Activated naive CD8-positive, alpha-beta T cell treated with anti-CD3 and anti-CD28 coated beads, Interleukin-2, amount 50 U/mL, for 16 hours (primary cell): Measurements from ENCODE around the gene DLK2.
"Not testable (repeated sequence)": the region's sequence is repeated elsewhere in the genome, so short reads cannot be mapped to it uniquely, and the experiment has no call there.

ENCODE experiments used
- DNase-seq: peaks from one replicate; pipeline ENCODE4 v3.0.0-alpha.2; 2020; ENCODE audit warnings: low read depth, low spot score

The DLK2 gene

DNA sequence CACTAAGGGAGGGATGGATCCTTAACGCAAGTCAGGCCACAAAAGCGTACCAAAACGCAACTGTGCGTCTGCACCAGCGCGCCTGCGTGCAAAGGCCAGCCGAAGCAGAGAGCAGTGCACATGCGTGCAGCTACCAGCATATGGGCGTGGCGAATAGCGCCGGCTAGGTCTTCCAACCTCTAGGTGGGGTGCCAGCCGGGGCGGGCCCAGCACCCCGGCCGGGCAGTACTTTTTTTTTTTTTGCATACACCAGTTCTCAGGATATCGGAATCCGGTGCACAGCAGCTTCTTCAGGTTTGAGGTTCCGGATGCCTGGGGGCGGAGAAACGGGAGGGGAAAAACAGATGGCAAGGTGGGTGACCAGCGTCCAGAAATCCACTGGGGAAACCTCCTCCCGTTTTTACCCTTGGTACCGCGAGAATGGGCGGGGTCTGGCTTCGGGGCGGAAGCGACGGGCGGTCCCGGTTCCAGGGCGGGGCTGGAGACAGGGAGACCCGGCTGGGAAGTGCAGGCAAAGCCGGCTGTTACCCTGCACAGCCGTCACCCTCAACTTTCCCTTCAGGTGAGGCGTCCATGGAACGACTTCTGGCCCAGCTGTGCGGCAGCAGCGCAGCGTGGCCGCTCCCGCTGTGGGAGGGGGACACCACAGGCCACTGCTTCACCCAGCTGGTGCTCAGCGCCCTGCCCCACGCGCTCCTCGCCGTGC, 27.8 kb downstream of the DLK2 start, which contains the start of gene ABCC10:
ABCC10 (plus strand) TSS at position 136 of the 706 bp plus-strand sequence; CDS start at position 574, 438 bp downstream.
- peak; percentile 89 for DNase-seq

DNA sequence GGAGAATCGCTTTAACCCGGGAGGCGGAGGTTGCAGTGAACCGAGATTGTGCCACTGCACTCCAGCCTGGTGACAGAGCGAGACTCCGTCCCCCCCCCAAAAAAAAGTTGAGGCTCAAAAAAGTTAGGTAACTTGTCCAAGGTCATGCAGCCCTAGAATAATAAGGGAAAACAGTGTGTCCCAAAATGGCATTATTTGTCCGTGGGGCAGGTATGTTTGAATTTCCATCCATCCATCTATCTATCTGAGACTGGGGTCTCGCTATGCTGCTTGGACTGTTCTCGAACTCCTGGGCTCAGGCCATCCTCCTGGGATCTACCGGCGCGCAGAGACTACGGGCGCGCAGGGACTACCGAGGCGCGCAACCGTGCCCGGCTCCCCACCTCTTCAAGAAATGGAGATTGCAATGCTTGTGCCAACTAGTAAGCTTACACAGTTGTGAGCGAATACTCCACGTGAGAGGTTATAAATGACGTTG, 28.4 kb downstream of the DLK2 start:
- DNase-seq, result no peak

DNA sequence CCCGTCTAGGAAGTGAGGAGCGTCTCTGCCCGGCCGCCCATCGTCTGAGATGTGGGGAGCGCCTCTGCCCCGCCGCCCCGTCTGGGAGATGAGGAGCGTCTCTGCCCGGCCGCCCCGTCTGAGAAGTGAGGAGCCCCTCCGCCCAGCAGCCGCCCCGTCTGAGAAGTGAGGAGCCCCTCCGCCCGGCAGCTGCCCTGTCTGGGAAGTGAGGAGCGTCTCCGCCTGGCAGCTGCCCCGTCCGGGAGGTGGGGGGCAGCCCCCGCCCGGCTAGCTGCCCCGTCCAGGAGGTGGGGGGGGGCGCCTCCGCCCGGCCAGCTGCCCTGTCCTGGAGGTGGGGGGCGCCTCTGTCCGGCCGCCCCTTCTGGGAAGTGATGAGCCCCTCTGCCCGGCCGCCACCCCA, 30.3 kb downstream of the DLK2 start:
- not testable (repeated sequence) for DNase-seq

DNA sequence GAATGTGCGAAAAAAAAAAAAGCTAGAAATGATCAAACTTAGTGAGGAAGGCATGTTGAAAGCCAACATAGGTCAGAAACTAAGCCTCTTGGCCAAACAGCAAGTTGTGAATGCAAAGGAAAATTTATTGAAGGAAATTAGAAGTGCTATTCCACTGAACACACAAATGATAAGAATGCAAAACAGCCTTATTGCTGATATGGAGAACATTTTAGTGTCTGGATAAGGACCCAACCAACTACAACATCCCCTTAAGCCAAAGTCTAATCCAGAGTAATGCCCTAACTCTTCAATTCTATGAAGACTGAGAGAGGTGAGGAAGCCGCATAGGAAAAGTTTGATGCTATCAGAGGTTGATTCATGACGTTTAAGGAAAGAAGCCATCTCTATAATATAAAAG, 33.5 kb downstream of the DLK2 start:
- no peak for DNase-seq

DNA sequence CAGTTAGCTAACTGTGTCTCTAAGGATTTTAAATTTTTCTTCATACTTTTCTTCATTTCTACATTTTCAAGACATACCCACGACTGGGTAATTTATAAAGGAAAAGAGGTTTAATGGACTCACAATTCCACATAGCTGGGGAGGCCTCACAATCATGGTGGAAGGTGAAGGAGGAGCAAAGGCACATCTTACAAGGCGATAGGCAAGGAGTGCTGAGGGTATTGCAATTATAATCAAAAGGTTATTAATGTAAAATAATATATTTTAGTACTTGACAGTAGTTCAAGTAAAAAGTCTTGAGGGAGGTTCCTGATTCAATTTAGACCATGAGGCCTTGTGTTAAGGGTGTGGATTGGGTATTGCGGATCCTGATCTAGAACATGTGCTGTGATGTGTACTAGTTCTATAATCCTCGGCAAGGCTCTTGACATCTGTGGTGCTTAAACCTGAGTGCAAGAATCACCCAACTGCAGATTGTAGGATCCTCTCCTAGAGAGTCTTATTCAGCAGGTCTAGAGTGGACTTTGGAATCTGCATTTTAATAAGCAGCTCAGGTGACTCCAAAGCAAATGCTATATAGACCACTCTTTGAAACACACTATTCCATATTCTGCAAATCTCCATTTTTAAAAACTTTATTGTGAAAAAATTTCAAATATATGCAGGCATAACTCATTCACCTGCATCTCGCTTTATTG, 35.2 kb downstream of the DLK2 start:
- DNase-seq, result no peak

DNA sequence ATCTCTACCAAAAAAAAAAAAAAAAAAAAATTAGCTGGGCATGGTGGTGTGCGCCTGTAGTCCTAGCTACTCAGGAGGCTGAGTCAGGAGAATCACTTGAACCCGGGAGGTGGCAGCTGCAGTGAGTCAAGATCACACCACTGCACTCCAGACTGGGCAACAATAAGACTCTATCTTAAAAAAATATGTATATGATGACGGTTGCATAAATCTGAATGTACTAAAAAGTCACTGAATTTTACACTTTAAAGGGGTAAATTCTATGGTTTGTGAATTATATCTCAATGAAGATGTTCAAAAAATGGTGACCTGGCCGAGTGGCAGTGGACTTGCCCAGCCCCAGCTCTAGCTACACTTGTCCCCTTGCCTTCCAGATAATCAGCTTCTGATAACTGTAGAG, 38.4 kb downstream of the DLK2 start:
- DNase-seq, result no peak

DNA sequence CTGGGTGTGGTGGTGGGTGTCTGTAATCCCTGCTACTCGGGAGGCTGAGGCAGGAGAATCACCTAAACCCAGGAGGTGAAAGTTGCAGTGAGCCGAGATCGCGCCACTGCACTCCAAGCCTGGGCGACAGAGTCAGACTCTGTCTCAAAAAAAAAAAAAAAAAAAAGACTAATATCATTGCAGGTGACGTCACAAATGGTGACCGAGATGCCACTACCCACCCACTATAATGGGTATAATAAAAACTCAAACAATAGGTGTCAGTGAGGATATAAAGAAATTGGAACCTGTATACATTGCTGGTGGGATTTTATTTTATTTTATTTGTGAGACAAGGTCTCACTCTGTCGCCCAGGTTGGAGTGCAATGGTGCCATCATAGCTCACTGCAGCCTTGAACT, 40.1 kb downstream of the DLK2 start:
- not testable (repeated sequence) for DNase-seq

DNA sequence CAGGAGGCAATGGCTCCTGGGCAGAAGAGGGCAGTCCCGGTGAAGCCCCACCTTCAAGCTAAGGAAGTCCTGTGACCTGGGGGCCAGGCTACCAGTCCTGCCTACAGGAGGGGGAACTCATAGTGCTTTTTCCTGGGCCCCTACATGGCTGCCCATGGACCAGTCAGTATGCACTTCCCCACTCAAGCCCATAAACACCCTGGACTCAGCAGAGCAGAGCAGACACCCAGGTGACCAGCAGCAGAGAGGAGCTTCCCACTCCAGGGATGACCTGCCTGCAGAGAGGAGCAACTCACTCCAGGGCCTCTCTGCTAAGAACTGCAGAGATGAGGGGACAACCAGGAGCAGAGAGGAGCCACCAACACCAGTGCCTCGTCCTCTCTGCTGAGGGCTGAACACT, 42.3 kb downstream of the DLK2 start:
- DNase-seq, result no peak

DNA sequence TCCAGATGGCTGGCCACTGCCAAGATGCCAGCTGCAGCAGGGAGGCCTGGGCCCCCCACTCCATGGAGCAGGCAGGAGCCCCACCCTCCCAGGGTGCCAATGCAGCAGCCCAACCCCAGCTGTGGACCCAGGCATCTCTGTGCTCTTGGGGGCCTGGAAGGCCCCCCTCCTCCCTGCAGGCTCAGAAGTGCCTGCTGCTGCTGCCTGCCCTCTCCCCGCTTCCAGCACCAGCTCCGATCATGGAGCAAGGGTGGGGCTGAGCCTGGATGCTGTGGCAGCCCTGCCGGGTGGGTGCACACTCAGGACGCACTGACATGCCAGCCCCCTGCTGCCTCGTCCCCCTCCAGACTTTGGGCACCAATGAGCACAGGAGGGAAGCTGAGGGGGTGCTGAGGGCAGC, 42.8 kb downstream of the DLK2 start:
- no peak for DNase-seq

DNA sequence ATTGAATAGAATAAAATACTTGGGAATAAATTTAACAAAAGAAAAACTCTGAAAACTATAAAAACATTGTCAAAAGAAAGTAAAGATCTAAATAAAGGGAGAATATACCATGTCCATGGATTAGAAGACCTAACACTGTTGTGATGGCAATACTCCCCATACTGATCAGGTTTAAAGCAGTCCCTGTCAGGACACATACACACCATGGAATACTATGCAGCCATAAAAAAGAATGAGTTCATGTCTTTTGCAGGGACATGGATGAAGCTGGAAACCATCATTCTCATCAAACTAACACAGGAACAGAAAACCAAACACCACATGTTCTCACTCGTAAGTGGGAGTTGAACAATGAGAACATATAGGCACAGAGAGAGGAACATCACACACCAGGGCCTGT, 44.6 kb downstream of the DLK2 start:
- DNase-seq, result not testable (repeated sequence)

DNA sequence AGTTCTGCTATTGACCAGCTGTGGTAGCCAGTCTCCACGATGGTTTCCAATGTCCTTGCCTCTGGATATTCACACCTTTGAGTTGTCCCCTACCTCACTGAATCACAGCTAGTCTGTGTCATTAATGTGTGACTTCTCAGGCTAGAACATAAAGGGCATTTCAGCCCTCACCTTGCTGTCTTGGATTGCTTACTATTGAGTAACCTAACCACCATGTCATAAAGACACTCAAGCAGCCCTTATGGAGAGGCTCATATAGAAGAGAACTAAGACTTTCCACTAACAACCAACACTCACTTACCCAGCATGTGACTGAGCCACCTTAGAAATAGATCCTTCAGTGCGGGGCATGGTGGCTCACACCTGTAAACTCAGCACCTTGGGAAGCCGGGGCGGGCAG, 47.1 kb downstream of the DLK2 start:
- no peak for DNase-seq

DNA sequence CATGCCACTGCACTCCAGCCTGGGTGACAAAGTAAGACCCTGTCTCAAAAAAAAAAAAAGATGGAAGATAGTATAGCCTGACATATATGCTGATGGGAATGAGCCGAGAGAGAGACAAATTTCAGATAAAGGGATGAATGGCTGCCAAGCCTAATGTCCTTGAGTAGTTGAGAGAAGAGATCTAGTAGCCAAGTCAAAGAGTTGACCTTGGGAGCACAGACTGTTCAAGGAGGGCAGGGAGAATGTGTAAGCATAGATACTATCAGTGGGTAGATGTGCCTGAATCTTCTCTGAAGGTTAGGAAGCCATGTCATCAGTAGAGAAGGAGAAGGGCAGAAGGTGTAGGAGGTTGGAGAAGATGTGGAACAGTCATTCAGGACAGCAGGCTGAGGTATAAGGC, 48.1 kb downstream of the DLK2 start:
- DNase-seq, result no peak

DNA sequence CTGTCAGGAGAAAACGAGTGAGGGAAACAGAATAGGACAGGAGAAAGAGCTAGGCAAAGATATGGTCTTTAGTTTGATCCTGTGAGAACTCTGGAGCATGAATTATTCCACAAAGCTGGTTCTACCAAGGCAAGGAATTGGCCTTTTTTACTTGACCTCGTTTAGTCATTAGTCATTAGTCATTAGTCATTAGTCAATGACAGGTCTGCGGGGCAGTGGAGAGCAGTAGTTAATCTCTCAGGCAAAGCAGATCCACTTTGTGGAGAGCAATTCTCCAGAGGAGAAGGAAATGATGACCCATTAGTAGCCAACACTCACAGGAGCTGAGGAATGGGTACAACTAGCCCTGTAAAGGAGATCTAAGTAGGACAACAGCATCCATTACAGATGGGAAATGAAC, 50.0 kb downstream of the DLK2 start:
- no peak for DNase-seq

DNA sequence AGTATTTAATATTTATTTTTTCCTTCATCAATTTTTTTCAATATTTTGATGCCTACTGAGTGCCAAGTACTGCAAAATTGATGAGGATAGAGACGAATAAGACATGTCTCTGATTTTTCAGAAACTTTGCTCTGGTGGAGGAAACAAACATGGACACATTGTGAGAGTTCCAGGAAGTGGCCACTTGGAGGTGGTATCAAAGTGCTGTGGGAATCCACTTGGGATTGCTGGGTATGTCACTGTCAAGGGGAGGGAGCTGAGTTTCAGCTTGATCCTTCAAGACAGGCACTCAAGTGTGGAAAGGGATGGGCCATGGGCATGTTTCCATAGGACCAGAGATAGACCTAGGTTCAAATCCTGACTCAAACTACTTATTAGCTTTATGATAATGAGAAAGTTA, 52.5 kb downstream of the DLK2 start:
- DNase-seq, result no peak

DNA sequence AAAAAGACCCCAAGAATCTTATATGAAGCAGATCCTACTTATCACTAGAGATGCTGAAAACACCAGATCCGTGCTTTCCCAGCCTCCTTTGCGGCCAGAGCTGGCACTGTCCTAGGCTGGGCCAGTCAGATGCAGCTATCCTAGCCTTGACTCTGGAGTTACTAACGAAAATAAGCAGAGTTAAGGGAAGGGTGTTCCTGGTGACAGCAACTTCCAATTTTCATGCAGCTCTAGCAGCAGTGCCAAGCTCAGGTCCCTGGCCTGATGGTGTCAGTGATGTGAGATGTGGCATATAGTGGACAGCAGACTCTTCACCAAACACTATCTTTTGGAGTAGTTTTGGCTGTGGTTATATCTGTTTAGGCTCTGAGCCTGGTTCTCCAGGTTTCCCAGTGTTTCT, 53.6 kb downstream of the DLK2 start:
- no peak for DNase-seq
